Pulmonary artery endothelial cell (primary cell): Measurements from ENCODE around the gene VPS33B. TPM values are rescaled to one million over a fixed set of nuclear protein-coding genes. Genes with fewer than 3 reads are reported as not detected.
"Not testable (repeated sequence)": the region's sequence is repeated elsewhere in the genome, so short reads cannot be mapped to it uniquely, and the experiment has no call there.

Experiments used
- DNase-seq: peaks from one replicate; pipeline ENCODE4 v3.0.0-alpha.2; 2011; ENCODE audit warnings: low read depth, low spot score
- total RNA-seq: library from RNA; depleted of rRNA; stranded (reverse); fragments of >200 nt; gene quantifications from 2 replicates; pipeline ENCODE4 v1.2.3, GENCODE V29; 2014

Gene VPS33B
- 14.1 and 14.9 TPM in 2 replicates for total RNA-seq

DNA sequence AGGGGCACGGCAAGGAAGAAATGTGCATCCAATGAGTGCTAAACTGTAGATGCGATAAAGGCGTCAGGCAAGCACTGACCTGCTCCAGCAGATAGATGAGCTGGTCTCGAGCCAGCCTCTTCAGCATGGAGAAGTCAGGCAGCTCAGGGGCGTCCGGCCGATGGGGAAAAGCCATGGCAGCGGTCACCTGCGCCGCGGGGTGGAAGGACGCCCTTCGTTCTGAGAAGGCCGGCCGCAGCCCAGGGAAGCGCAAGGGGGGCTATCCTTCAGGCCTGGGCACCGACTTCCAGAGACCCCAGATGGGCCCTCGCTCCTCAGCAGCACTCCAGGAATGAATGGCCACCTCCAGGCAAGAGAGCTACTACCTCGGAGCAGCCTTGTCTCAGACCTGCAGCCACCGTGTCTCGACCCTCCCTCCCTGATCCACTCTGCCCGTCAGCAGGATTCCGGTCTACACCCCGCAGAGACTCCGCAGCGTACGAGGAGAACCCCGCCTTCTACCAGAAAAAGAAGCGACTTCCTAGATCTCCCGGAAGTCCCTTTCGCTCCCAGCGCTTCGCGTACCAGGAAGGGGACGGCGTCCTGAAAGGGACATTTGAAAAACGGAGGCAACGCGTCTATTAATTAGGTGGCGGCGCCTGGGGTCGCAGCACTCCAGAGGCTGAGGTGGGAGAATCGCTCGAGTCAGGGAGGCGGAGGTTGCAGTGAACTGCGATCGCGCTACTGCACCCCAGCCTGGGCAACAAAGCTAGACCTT lies at the start of gene VPS33B:
Gene VPS33B, minus strand, starts transcription at position 520 of the 757 bp plus-strand sequence. Its CDS starts 345 bp downstream, at position 175.
- DNase-seq: peak; percentile 40

DNA sequence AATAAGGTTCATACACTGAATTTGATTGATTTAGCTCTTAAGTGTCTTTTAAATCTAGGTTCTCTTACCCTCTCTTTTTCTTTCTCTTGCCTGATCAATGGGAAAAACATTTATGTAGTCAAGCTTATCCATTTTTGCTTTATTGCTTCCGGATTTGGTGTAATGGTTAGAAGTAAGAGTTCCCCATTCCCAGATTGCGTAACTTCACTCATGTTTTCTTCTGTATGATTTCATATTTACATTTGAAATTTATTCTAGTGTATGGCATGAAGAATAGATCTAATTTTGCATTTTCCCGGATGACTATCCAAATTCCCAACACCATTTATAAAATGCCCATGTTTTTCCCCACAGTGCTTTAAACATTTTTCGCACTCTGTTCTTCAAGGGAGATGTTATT lies 49.8 kb upstream of the VPS33B start:
- no peak for DNase-seq

DNA sequence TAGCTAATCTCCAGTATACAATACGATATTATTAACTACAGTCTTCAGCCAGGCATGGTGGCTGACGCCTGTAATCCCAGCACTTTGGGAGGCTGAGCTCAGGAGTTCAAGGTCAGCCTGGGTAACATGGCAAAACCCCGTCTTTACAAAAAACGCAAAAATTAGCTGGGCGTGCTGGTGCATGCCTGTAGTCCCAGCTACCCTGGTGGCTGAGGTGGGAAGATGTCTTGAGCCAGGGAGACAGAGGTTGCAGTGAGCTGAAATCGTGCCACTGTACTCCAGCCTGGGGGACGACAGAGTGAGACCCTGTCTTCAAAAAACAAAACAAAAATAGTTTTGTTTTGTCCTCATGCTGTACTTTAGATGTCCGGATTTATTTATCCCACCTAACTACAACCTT lies 48.5 kb upstream of the VPS33B start:
- no peak for DNase-seq

DNA sequence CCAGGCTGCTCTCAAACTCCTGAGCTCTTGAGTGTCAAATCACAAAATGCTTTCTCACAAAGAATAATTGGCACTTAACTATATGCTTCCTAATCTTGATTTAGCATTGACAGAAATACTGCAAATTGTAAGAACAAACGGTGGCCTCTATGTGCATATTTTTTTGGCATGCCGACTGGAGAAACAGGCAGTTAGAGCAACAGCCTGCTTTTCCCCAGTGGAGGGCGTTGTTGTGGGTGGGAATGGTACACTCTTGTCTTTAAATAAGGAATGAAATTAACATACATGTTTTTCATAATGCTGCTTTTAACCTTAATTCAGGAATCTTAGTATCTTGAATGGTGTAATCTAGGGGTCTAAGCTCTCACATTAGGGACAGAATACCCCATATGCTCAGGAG lies 46.6 kb upstream of the VPS33B start:
- no peak for DNase-seq

DNA sequence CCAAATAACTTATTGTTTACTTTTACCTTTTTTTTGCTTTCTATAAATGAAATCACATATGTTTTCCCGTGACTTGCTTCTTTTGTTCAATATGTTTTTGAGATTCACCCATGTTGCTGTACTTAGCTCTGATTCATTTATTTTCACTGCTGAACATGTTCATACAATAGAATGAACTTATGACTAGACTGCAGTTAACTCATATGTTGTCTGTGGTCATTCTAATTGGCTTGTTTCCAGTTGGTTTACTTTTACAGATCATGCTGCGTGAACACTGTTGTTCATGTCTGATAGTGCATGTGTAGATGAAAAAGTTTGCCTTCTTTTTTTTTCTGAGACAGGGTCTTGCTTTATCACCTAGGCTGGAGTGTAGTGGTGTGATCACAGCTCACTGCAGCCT lies 46.0 kb upstream of the VPS33B start:
- DNase-seq: no peak

DNA sequence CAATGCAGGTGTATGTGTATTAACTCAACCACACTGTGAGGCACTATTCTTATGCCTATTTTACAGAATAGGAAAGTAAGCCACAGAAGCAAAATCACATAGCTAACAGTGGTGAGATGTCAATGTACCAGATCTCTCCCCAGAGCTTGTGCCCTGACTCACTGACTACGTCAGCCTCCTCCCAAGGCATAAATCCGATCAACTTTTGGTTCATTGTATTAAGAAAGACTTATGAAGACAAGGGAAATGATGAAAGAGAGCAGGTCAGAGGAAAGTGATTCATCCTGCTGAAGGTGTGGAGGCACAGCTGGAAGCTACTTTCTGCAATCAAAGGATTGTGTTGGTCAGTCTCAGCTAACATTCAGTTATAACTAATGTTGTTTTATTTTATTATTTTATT lies 44.6 kb upstream of the VPS33B start:
- DNase-seq: no peak

DNA sequence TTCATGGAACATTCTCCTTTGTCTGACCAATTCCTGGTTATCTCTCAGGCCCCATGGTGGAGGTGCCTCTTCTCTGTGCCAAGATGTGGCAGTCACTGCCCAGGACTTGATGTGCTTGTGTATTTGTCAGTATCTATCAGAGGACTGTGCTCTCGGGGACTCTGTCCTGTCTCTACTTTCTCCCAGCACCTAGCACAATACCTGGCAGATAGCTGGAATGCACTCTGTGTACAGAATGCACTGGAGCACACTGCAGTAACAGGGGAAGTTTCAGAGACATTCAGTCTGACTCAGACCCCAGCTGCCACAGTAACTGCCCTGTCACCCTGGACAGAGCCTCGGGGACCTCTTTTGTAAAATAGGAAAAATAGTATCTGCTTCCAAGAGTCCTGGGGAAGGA lies 43.1 kb upstream of the VPS33B start:
- DNase-seq: no peak

DNA sequence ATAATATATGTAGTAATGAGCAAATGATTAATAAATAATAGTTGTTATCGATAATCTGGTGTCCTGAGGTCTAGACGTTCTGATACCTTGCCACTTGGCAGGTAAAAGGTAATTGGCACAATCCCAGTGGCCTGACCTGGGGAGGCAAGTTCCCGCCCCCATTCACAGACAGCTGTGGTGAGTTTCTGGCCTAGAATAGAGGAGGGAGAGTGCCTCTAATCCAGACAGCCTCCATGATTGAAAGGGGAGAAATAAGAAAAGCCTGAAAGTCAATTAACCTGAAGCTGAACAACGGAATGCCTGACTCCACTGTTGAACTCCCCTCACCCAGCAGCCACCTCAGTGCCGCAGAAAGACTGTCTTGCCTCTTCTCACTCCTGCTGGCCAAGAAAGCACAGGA lies 39.6 kb upstream of the VPS33B start:
- DNase-seq: no peak

DNA sequence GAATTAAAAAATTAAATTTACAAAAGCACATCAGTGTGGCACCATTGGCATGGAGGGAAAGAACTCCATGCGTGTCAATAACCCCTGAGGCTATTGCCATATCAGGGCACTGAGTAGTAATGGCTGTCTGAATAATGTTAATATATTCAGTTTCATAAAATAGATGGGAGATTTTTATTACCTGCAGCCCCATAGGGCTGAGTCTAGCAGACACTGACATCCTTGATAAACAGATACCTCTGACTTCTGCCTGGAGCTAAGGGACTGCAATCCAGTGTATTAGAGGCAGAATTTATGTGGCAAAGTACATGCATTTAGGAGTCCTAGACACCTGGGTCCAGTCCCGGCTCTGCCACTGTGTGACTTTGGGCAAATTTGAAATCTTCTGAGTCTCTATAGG lies 38.8 kb upstream of the VPS33B start:
- no peak for DNase-seq

DNA sequence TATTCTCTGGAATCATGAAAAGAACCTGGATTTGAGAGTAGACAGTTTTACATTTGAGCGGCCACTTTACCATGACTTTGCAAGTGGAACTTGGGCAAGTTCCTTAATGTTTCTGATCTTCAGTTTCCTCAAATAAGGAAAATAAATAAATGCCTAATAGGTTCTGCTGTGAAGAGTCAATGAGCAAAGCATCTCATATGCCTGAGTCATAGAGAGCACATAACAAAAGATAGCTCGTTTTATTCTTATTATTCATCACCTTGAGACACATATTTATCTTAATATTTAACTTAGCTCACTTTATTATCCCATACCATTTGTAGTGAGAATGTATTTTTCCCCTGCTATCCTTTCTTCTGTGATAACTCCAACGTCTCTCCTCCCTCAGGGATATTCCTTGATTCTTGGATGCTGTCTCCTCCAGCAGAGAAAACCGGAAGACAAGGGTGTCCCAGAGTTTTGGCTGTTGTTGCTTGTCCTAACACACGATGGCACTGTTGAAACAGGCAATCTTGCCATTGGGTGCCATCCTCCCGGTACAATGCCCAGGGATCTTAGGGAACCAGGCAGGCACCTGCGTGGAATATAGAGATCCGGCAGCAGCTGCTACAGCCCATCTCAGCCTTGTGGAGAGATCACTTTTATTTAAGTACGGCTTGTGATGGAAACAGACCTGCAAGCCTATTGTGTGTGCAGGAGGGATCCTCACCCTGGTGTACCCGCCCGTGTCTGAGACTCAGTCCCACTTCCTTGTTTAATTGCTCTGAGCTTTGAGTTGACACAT lies 33.3 kb upstream of the VPS33B start:
- peak; percentile 24 for DNase-seq

DNA sequence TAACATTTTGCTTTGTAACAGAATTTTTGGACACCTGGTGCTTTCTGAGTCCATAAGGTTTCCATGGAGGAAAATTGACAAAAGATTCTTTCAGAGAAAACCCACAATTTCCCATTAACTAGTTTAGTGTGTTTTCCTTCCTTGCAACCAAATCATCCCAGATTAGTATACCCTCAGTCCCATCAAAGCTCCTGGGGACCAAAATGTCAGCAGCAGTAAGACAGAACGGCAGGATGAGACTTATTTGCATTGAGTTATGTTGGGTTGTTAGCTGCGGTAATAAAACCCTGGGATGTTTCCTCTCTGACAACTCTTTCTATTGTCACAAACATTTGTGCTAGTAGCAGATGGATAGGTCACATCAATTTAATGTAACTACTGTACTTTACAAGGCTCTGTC lies 32.4 kb upstream of the VPS33B start:
- DNase-seq: no peak

DNA sequence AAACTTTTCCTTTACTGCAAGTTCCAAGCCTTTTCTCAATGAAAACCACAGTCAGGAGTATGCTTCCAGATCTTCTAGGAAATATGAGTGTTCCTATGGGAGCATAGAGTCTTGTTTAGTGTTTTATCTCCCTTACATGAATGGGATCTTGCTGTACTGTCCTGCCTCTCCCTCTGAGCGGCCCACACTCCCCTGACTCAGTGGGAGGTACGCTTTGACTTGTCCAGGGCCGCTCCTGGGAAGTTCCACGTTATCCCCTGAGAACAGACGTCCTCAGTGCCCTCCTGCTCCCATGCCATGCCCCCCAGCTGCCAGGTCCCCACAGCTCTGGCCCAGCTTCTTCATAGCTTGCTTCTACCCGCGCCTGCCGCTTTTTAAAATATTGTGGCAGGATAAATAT lies 28.9 kb upstream of the VPS33B start:
- DNase-seq: no peak

DNA sequence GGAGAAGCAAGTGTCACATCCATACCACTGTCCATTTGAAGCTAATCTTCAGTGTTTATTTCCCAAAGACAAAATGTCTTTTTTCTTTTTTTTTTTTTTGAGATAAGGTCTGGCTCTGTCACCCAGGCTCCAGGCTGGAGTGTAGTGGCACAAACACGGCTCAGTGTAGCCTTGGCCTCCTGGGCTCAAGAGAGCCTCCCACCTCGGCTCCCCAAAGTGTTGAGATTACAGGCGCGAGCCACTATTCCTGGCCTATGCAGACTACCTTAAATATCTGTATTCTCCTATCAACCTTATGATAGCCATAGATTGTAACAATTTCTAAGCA lies 27.7 kb upstream of the VPS33B start:
- DNase-seq: no peak

DNA sequence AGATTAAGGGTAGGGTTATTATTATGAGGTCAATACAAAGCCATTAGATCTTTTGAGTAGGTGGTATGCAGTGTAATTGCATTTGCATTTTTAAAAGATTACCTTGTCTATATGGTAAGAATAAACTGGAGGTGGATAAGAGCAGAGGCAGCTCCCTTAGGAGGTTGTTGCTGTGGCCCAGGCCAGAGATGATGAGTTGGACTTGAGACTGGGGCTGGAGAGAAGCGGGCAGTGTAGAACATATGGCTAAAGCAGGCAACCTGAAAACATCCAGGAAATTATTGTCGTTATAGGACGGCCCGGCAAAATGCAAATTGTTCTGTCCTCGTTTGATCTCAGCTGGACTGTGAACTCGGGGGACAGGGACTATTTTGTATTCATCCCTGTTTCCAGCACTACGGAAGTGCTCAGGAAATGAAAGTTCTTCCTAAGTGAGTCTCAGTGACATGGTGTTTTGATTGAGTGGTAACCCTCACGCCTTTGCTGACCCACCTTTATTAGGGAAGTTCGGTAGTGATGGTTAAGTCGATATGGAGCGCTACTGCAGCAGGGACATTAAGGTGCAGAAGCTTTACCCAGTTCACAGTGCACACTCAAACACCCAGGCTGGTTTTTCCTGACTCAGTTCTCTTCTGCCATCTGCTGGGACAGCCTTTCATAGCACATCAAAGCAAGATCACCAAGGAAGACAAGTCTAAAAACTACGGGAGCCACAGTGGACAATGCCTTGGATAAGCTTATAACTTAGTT lies 27.2 kb upstream of the VPS33B start:
- DNase-seq: peak; percentile 7

DNA sequence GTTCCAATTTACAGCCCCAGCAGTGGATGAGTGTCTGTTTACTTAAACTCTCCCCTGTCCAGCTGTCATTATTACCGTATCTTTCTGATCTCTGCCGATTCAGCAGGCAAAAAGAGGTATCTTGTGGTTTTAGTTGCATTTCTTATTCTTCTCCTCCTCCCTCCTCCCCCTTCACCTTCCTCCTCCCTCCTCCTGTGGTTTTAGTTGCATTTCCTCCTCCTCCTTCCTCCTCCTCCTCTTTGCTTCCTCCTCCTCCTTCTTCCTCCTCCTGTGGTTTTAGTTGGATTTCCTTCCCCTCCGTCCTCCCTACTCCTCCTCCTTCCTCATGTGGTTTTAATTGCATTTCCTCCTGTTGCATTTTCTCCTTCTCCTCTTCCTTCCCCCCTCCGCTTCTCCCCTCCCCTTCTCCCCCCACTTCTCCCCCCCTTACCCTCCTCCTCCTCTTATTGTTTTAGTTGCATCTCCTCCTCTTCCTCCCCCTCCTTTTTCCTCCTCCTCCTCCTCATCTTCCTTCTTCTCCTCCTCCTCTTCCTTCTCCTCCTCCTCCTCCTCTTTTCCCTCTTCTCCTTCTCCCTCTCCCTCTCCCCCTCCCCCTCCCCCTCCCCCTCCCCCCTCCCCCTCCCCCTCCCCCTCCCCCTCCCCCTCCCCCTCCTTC lies 25.3 kb upstream of the VPS33B start:
- DNase-seq: no peak

DNA sequence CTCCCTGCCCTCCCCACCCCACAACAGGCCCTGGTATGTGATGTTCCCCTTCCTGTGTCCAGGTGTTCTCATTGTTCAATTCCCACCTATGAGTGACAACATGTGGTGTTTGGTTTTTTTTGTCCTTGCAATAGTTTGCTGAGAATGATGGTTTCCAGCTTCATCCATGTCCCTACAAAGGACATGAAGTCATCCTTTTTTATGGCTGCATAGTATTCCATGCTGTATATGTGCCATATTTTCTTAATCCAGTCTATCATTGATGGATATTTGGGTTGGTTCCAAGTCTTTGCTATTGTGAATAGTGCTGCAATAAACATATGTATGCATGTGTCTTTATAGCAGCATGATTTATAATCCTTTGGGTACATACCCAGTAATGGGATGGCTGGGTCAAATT lies 23.7 kb upstream of the VPS33B start:
- not testable (repeated sequence) for DNase-seq

DNA sequence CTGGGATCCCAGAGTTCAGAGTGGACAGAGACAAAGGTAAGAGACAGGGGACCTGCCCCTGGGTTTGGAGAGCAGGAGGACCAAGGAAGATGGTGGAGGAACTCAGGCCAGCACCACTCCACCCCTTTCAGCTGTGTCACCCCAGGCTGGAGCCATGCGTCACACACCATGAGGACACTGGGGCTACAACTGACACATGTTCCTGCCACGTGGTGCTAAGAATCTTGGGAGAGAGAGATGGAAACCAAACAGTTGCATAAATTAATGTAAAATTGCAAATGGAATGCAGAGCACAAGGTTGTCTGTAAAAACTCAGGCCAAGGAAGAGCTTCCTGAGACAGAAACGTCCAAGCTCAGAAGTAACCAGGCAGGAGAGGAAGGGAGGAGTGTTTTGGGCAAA lies 22.7 kb upstream of the VPS33B start:
- no peak for DNase-seq

DNA sequence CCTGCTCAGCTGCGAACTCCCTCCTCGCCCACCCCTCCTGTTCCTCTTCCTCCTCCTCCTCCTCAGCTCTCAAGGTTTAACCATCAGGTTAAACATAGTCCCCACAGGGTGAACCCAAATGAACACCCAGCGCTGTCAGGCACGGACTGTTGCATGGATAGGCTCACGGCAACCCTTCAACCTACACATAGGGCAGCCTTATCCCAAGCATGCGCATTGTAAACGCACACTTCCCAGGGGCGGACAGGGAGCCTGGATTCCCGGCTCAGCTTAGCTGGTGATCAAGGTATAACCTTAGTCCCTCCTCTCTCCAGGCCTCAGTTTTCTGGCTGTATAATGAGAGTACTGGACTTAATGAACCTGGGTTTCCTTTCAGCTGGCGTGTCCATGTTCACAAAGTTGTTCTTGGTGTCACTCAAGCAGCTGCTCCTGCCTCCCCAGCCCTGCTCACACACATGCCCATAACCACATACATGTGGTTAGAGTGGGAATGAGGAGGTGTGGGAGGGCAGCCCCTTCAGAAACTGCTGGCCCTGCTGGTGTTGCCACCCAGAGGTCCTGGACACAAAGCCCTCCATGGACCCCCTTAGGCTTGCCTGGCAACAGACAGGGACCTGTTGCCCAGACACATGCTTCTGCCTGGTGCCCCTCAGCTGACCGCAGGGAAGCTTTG lies 20.9 kb upstream of the VPS33B start:
- no peak for DNase-seq

DNA sequence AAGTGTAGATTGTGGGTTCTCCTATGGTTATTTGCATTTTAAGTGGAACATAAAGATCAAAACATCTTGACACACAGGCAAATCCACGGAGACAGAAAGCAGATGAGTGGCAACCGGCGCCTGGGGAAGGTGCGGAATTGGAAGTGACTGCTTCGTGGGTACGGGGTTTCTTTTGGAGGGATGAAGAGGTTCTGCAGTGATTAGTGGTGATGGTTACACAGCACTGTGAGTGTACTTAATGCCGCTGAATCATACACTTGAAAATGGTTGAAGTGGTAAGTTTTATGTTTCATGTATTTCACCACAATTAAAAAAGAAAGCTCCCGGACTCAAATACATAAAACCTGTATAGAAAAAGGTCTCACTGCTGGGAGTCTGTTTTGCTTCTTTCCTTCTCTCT lies 18.5 kb upstream of the VPS33B start:
- no peak for DNase-seq

DNA sequence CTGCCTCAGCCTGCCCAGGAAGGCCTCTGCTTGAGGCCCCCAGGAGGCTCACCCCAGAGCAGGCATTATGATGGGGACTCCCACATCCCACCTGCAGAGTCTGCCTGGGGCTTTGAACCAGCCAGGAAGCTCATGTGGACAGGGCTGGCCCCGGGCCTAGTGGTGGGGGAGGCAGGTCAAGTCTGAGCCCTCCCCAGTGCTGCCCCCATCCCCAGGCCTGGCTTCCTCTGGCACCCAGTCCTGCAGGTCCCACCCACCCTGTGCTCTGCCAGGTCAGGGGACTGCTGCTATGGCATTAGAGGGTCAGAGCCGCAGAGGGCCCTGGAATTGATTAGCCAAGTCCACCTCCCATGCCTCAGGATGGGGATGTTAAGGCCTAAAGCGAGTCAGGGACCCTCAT lies 17.6 kb upstream of the VPS33B start:
- DNase-seq: no peak
